GM19025 (cell line): ENCODE measurements around the gene NKAIN4.
"Not testable (repeated sequence)": the region's sequence is repeated elsewhere in the genome, so short reads cannot be mapped to it uniquely, and the experiment has no call there.

ENCODE experiments used
- ATAC-seq: cut with Tn5 transposase; IDR thresholded peaks from one replicate; pipeline ENCODE4 v1.9.1; 2021; ENCODE audit warnings: mild to moderate bottlenecking, low read depth, moderate library complexity; ENCODE audit not compliant: unreplicated experiment

NKAIN4 gene

GRCh38 chr20:63238514-63239125 is 15.6 kb downstream of the NKAIN4 start:
- no peak for ATAC-seq

DNA sequence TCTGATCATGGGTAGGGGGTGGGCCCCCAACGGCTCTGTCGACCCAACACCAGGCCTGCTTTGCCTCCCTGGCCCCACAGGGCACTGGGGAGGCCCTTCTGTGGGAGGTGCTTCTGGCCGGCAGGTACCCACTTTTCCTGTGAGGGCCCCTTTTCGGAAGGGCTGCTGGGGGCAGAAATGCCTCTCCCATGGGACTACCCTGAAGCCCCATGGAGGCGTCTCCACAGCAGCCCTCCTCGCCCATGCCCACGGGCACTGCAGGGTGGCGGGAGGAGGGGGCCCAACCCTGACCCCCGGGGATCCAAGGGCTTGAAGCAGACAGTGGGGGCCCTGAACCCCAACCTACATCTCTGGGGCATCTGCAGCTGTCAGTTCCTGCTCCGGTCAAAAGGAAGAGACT is 16.2 kb downstream of the NKAIN4 start:
- no peak for ATAC-seq

DNA sequence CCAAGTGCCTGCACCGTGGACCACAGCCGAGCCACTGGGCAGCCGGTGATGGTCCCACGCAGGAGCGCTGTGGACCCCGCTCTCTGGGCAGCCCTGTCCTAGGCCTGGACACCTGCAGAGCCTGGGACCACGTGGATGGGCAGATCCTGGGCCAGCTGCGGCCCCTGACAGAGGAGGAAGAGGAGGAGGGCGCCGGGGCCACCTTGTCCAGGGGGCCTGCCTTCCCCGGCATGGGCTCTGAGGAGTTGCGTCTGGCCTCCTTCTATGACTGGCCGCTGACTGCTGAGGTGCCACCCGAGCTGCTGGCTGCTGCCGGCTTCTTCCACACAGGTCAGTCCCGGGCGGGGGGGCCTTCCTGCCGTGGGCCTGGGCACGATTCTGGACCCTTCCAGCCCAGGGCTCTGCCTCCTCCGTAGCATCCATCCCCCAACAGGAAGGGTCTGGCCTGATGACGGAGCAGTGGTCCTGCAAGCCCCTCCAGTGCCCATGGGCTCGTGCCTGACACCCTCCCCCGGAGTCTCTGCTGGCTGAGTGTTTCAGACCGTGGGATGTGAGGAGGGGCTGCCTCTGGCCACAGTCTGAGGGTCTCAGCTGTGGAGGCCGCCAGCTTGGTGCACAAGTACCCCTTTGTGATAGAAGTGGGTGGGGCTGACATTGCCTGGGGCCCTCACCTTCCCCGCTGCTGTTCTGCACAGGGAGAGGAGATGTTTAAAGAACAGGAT is 18.0 kb downstream of the NKAIN4 start:
- no peak for ATAC-seq

DNA sequence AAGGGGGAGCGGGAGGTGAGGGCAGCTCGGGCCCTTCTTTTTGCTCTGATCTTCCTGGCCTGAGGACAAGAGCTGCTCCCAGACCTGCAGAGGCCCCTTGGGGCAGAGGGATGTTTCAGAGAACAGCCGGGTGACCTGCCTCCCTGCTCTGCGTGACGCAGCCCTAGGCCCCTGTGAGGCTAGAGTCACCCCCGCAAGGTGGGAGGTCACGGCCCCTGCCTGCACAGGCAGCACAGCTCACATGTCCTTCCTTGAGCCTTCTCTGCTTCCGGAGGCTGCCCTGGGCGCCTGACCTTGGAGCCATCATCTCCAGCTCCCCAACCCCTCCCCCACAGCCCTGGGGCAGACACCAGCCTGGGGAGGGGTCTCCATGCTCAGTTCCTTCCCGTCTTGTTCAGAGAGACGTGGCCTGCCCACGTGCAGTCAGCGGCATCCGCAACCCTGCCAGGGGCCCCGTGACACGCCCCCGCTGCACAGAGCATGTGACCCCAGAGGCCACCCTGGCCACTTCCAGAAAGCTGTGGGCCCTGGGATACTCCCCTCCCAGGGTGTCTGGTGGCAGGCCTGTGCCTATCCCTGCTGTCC is 18.8 kb downstream of the NKAIN4 start, which contains the start of gene BIRC7:
BIRC7 (plus strand) TSS at position 507 of the 585 bp plus-strand sequence. CDS start 192 bp downstream, outside the sequence.
- ATAC-seq: no peak

- ATAC-seq: no peak
Measured at GRCh38 chr20:63234693-63235398, 19.4 kb downstream of the NKAIN4 start.

- ATAC-seq: no peak
Measured at GRCh38 chr20:63233924-63234323, 20.3 kb downstream of the NKAIN4 start.

- no peak for ATAC-seq
Measured at GRCh38 chr20:63233061-63233344, 21.3 kb downstream of the NKAIN4 start.

GRCh38 chr20:63232235-63233060 is 21.8 kb downstream of the NKAIN4 start:
- ATAC-seq: no peak

GRCh38 chr20:63230800-63231268 is 23.4 kb downstream of the NKAIN4 start:
- ATAC-seq: no peak

- ATAC-seq: no peak
Measured at GRCh38 chr20:63228806-63229205, 25.5 kb downstream of the NKAIN4 start.

- no peak for ATAC-seq
Measured at GRCh38 chr20:63227260-63227659, 27.0 kb downstream of the NKAIN4 start.

GRCh38 chr20:63226042-63226943 is 28.0 kb downstream of the NKAIN4 start:
- no peak for ATAC-seq

- ATAC-seq: no peak
Measured at GRCh38 chr20:63225082-63225454, 29.2 kb downstream of the NKAIN4 start.

- ATAC-seq: no peak
Measured at GRCh38 chr20:63224412-63225081, 29.7 kb downstream of the NKAIN4 start.

- no peak for ATAC-seq
Measured at GRCh38 chr20:63223826-63224207, 30.4 kb downstream of the NKAIN4 start.

DNA sequence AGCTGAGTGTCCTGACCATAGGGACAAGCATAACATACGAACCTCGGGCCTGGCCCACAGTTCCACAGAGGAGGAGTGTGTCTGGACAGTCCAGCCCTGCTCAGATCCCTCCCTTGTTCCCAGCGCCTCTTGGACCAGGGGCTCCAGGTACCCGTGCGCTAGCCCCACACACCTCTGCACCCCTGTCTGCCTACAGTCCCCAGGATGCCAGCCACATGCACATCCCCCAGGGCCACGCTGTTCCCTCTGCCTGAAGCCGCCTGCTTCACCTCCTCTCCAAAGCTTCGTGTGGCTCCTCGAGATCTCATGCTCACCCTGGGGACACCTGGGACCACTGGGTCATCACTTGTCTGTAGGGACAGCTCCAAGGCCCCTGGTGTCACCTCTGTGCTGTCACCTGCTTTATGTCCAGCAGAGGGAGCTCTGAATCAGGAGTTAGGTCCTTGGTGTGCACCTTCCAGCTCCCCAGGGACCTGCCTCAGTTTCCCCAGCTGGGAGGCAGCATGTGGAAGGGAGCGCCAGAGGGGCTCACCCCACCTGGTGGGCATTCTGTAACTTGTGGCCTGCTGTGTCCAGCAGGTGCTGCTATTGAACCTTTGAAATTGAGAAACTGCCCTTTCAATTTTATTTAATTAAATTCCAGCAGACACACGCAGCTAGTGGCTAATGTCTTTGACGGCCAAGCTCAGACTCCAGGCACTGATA is 31.0 kb downstream of the NKAIN4 start:
- ATAC-seq: no peak

DNA sequence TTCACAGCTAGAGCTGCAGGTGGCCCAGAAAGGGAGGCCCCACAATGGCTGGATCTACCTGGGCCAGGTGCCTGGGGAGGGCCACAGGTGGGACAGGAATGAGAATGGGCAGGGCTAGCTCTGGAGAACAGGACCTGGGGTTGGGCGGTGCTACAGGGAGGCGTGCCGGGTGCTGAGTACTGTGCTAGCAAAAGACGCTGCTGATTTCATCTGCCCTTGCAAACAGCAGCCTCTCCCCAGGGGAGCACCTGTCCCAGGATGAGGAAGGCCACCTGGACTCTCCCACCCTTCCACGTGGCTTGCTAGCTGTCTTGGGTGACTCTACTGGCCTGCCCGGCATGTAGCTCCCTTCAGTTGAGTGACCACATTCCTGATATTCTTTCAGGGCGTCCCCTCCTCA is 31.7 kb downstream of the NKAIN4 start:
- ATAC-seq: no peak

DNA sequence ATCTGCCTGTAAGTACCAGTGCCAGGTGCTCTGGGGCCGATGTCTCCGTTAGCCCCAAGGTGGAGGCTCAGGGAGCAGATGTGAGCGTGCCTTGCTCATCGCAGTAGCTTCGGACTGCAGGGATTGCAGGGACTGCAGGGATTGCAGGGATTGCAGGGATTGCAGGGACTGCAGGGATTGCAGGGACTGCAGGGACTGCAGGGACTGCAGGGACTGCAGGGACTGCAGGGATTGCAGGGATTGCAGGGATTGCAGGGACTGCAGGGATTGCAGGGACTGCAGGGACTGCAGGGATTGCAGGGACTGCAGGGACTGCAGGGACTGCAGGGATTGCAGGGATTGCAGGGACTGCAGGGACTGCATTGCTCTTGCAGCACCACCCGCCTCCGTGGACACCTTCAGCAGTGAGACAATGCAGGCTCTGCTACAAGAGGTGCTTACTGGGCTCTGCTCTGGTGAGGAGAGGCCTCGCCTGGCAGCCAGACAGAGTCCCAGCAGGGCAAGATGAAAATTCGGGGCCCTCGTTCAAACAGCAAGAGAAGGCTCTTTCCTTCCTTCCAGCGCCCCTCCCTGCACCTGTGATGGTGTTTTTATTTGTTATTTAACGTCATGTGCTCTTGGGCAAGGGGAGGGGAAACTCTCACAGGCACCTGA is 32.7 kb downstream of the NKAIN4 start:
- not testable (repeated sequence) for ATAC-seq
